IMR-90 (cell line): ENCODE measurements around the gene PMF1.

ENCODE experiments used
- CTCF ChIP-seq: conservative IDR thresholded peaks from 2 replicates; pipeline ENCODE4 v1.5.1; 2012; ENCODE audit warnings: mild to moderate bottlenecking, low read depth, low read length, improper control_type of control experiment
- POLR2A ChIP-seq: IDR thresholded peaks from 2 replicates; pipeline ENCODE4 v1.6.1; 2012; ENCODE audit warnings: mild to moderate bottlenecking, low read depth, low read length
- RCOR1 ChIP-seq: IDR thresholded peaks from 2 replicates; pipeline ENCODE4 v1.6.1; 2012; ENCODE audit warnings: mild to moderate bottlenecking, low read length, improper control_type of control experiment; ENCODE audit not compliant: insufficient replicate concordance

DNA sequence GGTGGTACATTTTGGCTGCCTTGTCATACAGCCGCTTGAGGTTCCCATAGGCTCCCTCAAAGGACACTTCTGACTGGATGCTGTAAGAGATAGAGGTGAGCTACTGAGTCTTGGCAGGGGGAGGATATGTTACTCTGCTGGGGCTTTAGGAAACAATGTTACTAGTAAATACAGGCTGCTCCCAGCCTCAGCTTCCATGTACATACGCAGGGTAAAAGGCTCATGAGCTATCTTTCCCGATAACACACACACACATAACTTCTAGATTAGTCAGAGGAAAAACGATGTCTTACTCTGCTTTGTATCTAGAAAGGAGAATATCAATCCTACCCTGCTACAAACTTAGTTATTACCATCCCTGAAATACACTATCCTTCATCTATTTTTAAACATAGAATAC, 55.5 kb downstream of the PMF1 start:
- TF ChIP-seq CTCF (no peak), POLR2A (no peak), RCOR1 (no peak)
